ENCODE data around the gene KANK2.

DNA sequence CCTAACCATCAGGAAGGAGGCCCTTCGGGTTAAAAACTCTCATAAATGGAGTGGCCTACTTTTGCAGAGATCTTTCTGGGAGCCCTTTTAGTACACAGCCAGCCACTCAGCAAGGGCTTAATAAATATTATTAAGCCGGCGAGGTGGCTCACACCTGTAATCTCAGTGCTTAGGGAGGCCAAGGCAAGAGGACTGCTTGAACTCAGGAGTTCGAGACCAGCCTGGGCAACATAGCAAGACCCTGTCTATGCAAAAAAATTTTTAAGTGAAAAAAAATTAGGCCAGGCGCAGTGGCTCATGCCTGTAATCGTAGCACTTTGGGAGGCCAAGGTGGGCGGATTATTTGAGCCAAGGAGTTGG is 810 bp upstream of the KANK2 start:
- TF ChIP-seq CTCF (conservative IDR thresholded peaks at IDR 0.05; ENCODE audit: low read depth, low read length), result no peak
- TF ChIP-seq POLR2A (IDR thresholded peaks at IDR 0.05; ENCODE audit: low read depth, low read length), result no peak
- no peak for TF ChIP-seq MXI1 (IDR thresholded peaks at IDR 0.05; ENCODE audit: borderline replicate concordance, low read depth, low read length)
- TF ChIP-seq USF2 (IDR thresholded peaks at IDR 0.05; ENCODE audit: low read depth, low read length), result no peak
- TF ChIP-seq MAZ (IDR thresholded peaks at IDR 0.05; ENCODE audit: borderline replicate concordance, low read depth, low read length), result no peak
- TF ChIP-seq SMC3 (IDR thresholded peaks at IDR 0.05; ENCODE audit: low read depth, low read length), result no peak
- no peak for TF ChIP-seq RAD21 (IDR thresholded peaks at IDR 0.05; ENCODE audit: low read length)
- no peak for TF ChIP-seq RCOR1 (IDR thresholded peaks at IDR 0.05; ENCODE audit: insufficient replicate concordance, low read length)
- TF ChIP-seq CHD1 (IDR thresholded peaks at IDR 0.05; ENCODE audit: low read depth, low read length), result no peak
- no peak for TF ChIP-seq BHLHE40 (IDR thresholded peaks at IDR 0.05; ENCODE audit: low read depth, low read length)
- no peak for TF ChIP-seq ELK1 (IDR thresholded peaks at IDR 0.05; ENCODE audit: borderline replicate concordance, low read depth, low read length)
- no peak for TF ChIP-seq NFE2L2 (IDR thresholded peaks at IDR 0.05; ENCODE audit: low read depth, low read length)

Data from IMR-90 (cell line).